Measurements from ENCODE around the gene SLC7A1. TPM values are rescaled to one million over a fixed set of nuclear protein-coding genes. Genes with fewer than 3 reads are reported as not detected.

The SLC7A1 gene
- total RNA-seq, 5 donors from 2014 or later (not counting 1 experiment from before 2014, with no cell fraction given): 20.0 to 62.9 (median 57.9) TPM

- no peak overlapping the region for H3K4me3 Mint-ChIP-seq
- H3K27ac ChIP-seq (ENCODE audit: low read length): no peak overlapping the region
- DNase-seq: no peak
- CTCF ChIA-PET: no interaction called here
- no peaks in the 10 kb centered on the region for H3K27me3 ChIP-seq (replicated peaks in 1 of 2; ENCODE audit: control insufficient read depth in 2 of 2, extremely low read depth in 1 of 2, insufficient read depth in 2 of 2, low read length in 1 of 2)
- peaks cover 30 to 63% of the 10 kb centered on the region in 2 donors for H3K36me3 ChIP-seq (ENCODE audit: control insufficient read depth in 2 of 2, extremely low read depth in 1 of 2, insufficient read depth in 1 of 2, low read length in 1 of 2)
- H3K4me1 Mint-ChIP-seq: peaks cover 0 to 8% (median 0%) of the 10 kb centered on the region in 3 donors
- H3K9me3 Mint-ChIP-seq: no peaks in the 10 kb centered on the region
- no CpG with 5 or more reads among the region's 7 CpGs for WGBS (ENCODE audit: insufficient coverage)
- no peaks in the 10 kb centered on the region for H3K27me3 Mint-ChIP-seq
- H3K36me3 Mint-ChIP-seq: peaks cover 62% of the 10 kb centered on the region
- POLR2A ChIA-PET: interaction anchor here in 1 of 2 donors (0.6 kb wide), 1 partner anchor 1586 kb away, joined by 3 read pairs; no protein-coding TSS in a partner anchor
- H3K27ac Mint-ChIP-seq: no peak overlapping the region
- no peak overlapping the region for H3K4me3 ChIP-seq (ENCODE audit: control insufficient read depth in 1 of 2, extremely low read depth in 1 of 2, low read length in 1 of 2)
- ATAC-seq (replicated peaks in 1 of 4): no peak
- no peaks in the 10 kb centered on the region for H3K9me3 ChIP-seq
- peaks cover 0 to 7% of the 10 kb centered on the region in 2 experiments for H3K4me1 ChIP-seq (ENCODE audit: control insufficient read depth in 1 of 2, extremely low read depth in 1 of 2, insufficient read depth in 2 of 2, low read length in 2 of 2)
Observed at GRCh38 chr13:29525757-29526156, 69.7 kb downstream of the SLC7A1 start.

GRCh38 chr13:29524641-29525040 is 70.8 kb downstream of the SLC7A1 start:
- Mint-ChIP-seq H3K4me3 (no peak overlapping the region), H3K27me3 (no peaks in the 10 kb centered on the region), H3K27ac (no peak overlapping the region), H3K4me1 (no peaks in the 10 kb centered on the region), H3K9me3 (no peaks in the 10 kb centered on the region), H3K36me3 (peaks cover 60% of the 10 kb centered on the region)
- ChIA-PET CTCF (no interaction called here), POLR2A (no interaction called here)
- Histone ChIP-seq H3K4me1 (ENCODE audit: control insufficient read depth in 1 of 2, extremely low read depth in 1 of 2, insufficient read depth in 2 of 2, low read length in 2 of 2) (peaks cover 0 to 7% of the 10 kb centered on the region in 2 experiments), H3K27me3 (replicated peaks in 1 of 2; ENCODE audit: control insufficient read depth in 2 of 2, extremely low read depth in 1 of 2, insufficient read depth in 2 of 2, low read length in 1 of 2) (no peaks in the 10 kb centered on the region), H3K36me3 (ENCODE audit: control insufficient read depth in 2 of 2, extremely low read depth in 1 of 2, insufficient read depth in 1 of 2, low read length in 1 of 2) (peaks cover 30 to 67% of the 10 kb centered on the region in 2 donors), H3K4me3 (ENCODE audit: control insufficient read depth in 1 of 2, extremely low read depth in 1 of 2, low read length in 1 of 2) (no peak overlapping the region), H3K9me3 (no peaks in the 10 kb centered on the region), H3K27ac (ENCODE audit: low read length) (no peak overlapping the region)
- ATAC-seq (replicated peaks in 1 of 4) (no peak), DNase-seq (no peak)
- WGBS (ENCODE audit: insufficient coverage): 97% methylated on average over 8 of the region's 9 CpGs

- H3K27me3 ChIP-seq (replicated peaks in 1 of 2; ENCODE audit: control insufficient read depth in 2 of 2, extremely low read depth in 1 of 2, insufficient read depth in 2 of 2, low read length in 1 of 2): no peaks in the 10 kb centered on the region
- POLR2A ChIA-PET: no interaction called here
- peaks cover 57% of the 10 kb centered on the region for H3K36me3 Mint-ChIP-seq
- H3K4me3 ChIP-seq (ENCODE audit: control insufficient read depth in 1 of 2, extremely low read depth in 1 of 2, low read length in 1 of 2): no peak overlapping the region
- no peak overlapping the region for H3K27ac ChIP-seq (ENCODE audit: low read length)
- no peaks in the 10 kb centered on the region for H3K9me3 ChIP-seq
- no peak overlapping the region for H3K4me3 Mint-ChIP-seq
- H3K4me1 Mint-ChIP-seq: no peaks in the 10 kb centered on the region
- ATAC-seq (replicated peaks in 1 of 4) (no peak), DNase-seq (no peak)
- H3K4me1 ChIP-seq (ENCODE audit: control insufficient read depth in 1 of 2, extremely low read depth in 1 of 2, insufficient read depth in 2 of 2, low read length in 2 of 2): peaks cover 0 to 2% of the 10 kb centered on the region in 2 experiments
- CTCF ChIA-PET: no interaction called here
- no peaks in the 10 kb centered on the region for H3K9me3 Mint-ChIP-seq
- H3K27ac Mint-ChIP-seq: no peak overlapping the region
- H3K36me3 ChIP-seq (ENCODE audit: control insufficient read depth in 2 of 2, extremely low read depth in 1 of 2, insufficient read depth in 1 of 2, low read length in 1 of 2): peaks cover 30 to 67% of the 10 kb centered on the region in 2 donors
- H3K27me3 Mint-ChIP-seq: no peaks in the 10 kb centered on the region
- 95% methylated on average over 11 of the region's 17 CpGs for WGBS (ENCODE audit: insufficient coverage)
Observed at GRCh38 chr13:29524176-29524575, 71.3 kb downstream of the SLC7A1 start.

- no peaks in the 10 kb centered on the region for H3K27me3 ChIP-seq (replicated peaks in 1 of 2; ENCODE audit: control insufficient read depth in 2 of 2, extremely low read depth in 1 of 2, insufficient read depth in 2 of 2, low read length in 1 of 2)
- H3K27ac ChIP-seq (ENCODE audit: low read length): no peak overlapping the region
- no peak overlapping the region for H3K4me3 ChIP-seq (ENCODE audit: control insufficient read depth in 1 of 2, extremely low read depth in 1 of 2, low read length in 1 of 2)
- no peaks in the 10 kb centered on the region for H3K9me3 Mint-ChIP-seq
- ATAC-seq (replicated peaks in 1 of 4) (no peak), DNase-seq (no peak)
- peaks cover 30 to 67% of the 10 kb centered on the region in 2 donors for H3K36me3 ChIP-seq (ENCODE audit: control insufficient read depth in 2 of 2, extremely low read depth in 1 of 2, insufficient read depth in 1 of 2, low read length in 1 of 2)
- peaks cover 55% of the 10 kb centered on the region for H3K36me3 Mint-ChIP-seq
- H3K4me1 ChIP-seq (ENCODE audit: control insufficient read depth in 1 of 2, extremely low read depth in 1 of 2, insufficient read depth in 2 of 2, low read length in 2 of 2): no peaks in the 10 kb centered on the region
- no peaks in the 10 kb centered on the region for H3K4me1 Mint-ChIP-seq
- no peak overlapping the region for H3K4me3 Mint-ChIP-seq
- H3K27me3 Mint-ChIP-seq: no peaks in the 10 kb centered on the region
- H3K27ac Mint-ChIP-seq: no peak overlapping the region
- 96% methylated on average over 16 of the region's 23 CpGs for WGBS (ENCODE audit: insufficient coverage)
- H3K9me3 ChIP-seq: no peaks in the 10 kb centered on the region
- ChIA-PET CTCF (no interaction called here), POLR2A (no interaction called here)
Observed at GRCh38 chr13:29523199-29523961, 72.1 kb downstream of the SLC7A1 start.

GRCh38 chr13:29522044-29522685 is 73.3 kb downstream of the SLC7A1 start:
- ATAC-seq (replicated peaks in 1 of 4) (no peak), DNase-seq (no peak)
- peaks cover 23 to 71% of the 10 kb centered on the region in 2 donors for H3K36me3 ChIP-seq (ENCODE audit: control insufficient read depth in 2 of 2, extremely low read depth in 1 of 2, insufficient read depth in 1 of 2, low read length in 1 of 2)
- no peak overlapping the region for H3K4me3 ChIP-seq (ENCODE audit: control insufficient read depth in 1 of 2, extremely low read depth in 1 of 2, low read length in 1 of 2)
- no peaks in the 10 kb centered on the region for H3K27me3 ChIP-seq (replicated peaks in 1 of 2; ENCODE audit: control insufficient read depth in 2 of 2, extremely low read depth in 1 of 2, insufficient read depth in 2 of 2, low read length in 1 of 2)
- Mint-ChIP-seq H3K4me3 (no peak overlapping the region), H3K4me1 (no peaks in the 10 kb centered on the region), H3K27ac (no peak overlapping the region), H3K36me3 (peaks cover 52% of the 10 kb centered on the region), H3K27me3 (no peaks in the 10 kb centered on the region), H3K9me3 (no peaks in the 10 kb centered on the region)
- ChIA-PET POLR2A (no interaction called here), CTCF (no interaction called here)
- H3K4me1 ChIP-seq (ENCODE audit: control insufficient read depth in 1 of 2, extremely low read depth in 1 of 2, insufficient read depth in 2 of 2, low read length in 2 of 2): no peaks in the 10 kb centered on the region
- 94% methylated on average over 9 of the region's 16 CpGs for WGBS (ENCODE audit: insufficient coverage)
- H3K9me3 ChIP-seq: no peaks in the 10 kb centered on the region
- no peak overlapping the region for H3K27ac ChIP-seq (ENCODE audit: low read length)

- Histone ChIP-seq H3K4me3 (ENCODE audit: control insufficient read depth in 1 of 2, extremely low read depth in 1 of 2, low read length in 1 of 2) (no peak overlapping the region), H3K9me3 (no peaks in the 10 kb centered on the region), H3K27ac (ENCODE audit: low read length) (no peak overlapping the region), H3K27me3 (replicated peaks in 1 of 2; ENCODE audit: control insufficient read depth in 2 of 2, extremely low read depth in 1 of 2, insufficient read depth in 2 of 2, low read length in 1 of 2) (no peaks in the 10 kb centered on the region), H3K36me3 (ENCODE audit: control insufficient read depth in 2 of 2, extremely low read depth in 1 of 2, insufficient read depth in 1 of 2, low read length in 1 of 2) (peaks cover 23 to 75% of the 10 kb centered on the region in 2 donors), H3K4me1 (ENCODE audit: control insufficient read depth in 1 of 2, extremely low read depth in 1 of 2, insufficient read depth in 2 of 2, low read length in 2 of 2) (no peaks in the 10 kb centered on the region)
- ChIA-PET CTCF (no interaction called here), POLR2A (no interaction called here)
- H3K4me1 Mint-ChIP-seq: no peaks in the 10 kb centered on the region
- H3K27ac Mint-ChIP-seq: no peak overlapping the region
- 98% methylated on average over 14 of the region's 14 CpGs for WGBS (ENCODE audit: insufficient coverage)
- H3K9me3 Mint-ChIP-seq: no peaks in the 10 kb centered on the region
- peaks cover 52% of the 10 kb centered on the region for H3K36me3 Mint-ChIP-seq
- DNase-seq: no peak
- ATAC-seq (replicated peaks in 1 of 4): no peak
- no peak overlapping the region for H3K4me3 Mint-ChIP-seq
- H3K27me3 Mint-ChIP-seq: no peaks in the 10 kb centered on the region
Observed at GRCh38 chr13:29521336-29521735, 74.2 kb downstream of the SLC7A1 start.

Data from T-cell (primary cell).